GM19043 (cell line): ENCODE data around the gene SLC30A5.

Experiments
- ATAC-seq: cut with Tn5 transposase; IDR thresholded peaks from one replicate; pipeline ENCODE4 v1.9.1; 2021; ENCODE audit warnings: low read depth; ENCODE audit not compliant: unreplicated experiment

Gene SLC30A5

GRCh38 chr5:69166686-69167492, 73.1 kb downstream of the SLC30A5 start, which contains the start of gene CCNB1:
CCNB1 (plus strand) TSS chr5:69167150; CDS start chr5:69167263, 113 bp downstream.
- ATAC-seq, result peak; percentile 98

- ATAC-seq, result no peak
Observed at GRCh38 chr5:69167493-69167855, 73.7 kb downstream of the SLC30A5 start.

DNA sequence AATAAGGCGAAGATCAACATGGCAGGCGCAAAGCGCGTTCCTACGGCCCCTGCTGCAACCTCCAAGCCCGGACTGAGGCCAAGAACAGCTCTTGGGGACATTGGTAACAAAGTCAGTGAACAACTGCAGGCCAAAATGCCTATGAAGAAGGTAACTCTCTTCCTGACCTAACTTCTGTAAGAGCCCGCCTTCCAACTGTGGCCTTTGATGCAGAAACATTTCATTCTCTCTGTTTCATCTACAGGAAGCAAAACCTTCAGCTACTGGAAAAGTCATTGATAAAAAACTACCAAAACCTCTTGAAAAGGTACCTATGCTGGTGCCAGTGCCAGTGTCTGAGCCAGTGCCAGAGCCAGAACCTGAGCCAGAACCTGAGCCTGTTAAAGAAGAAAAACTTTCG, 74.1 kb downstream of the SLC30A5 start:
- ATAC-seq, result no peak

DNA sequence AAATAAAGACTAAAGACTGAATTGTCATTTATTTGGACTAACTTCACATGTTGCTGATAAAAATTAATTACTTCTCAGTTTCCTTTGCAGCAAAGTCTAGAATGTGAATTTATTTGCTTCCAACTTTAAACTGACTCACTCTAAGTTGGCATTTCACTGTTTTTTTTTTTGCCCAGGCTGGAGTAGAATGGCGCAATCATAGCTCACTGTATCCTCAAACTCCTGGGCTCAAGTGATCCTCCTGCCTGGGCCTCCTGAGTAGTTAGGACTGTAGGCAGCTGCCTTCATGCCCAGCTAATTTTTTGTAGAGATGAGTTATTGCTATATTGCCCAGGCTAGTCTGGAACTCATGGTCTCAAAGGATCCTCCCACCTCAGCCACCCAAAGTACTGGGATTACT, 76.7 kb downstream of the SLC30A5 start:
- ATAC-seq, result no peak

- ATAC-seq, result no peak
Observed at GRCh38 chr5:69170969-69171368, 77.2 kb downstream of the SLC30A5 start.
